Osteocyte (in vitro differentiated cells): ENCODE results near the gene DDX10. TPM values are rescaled to one million over a fixed set of nuclear protein-coding genes. Genes with fewer than 3 reads are reported as not detected.
A peak's percentile ranks its signal among the peaks of the same experiment; 100 is the strongest.

Source experiments
- DNase-seq: peaks from one replicate; pipeline ENCODE4 v3.0.0; 2021; ENCODE audit warnings: mixed read lengths; ENCODE audit not compliant: unreplicated experiment; ENCODE audit errors: extremely low spot score
- H3K27ac Mint-ChIP-seq: one replicate; pipeline ENCODE4 v1.8.0; 2021; ENCODE audit warnings: mild to moderate bottlenecking, mixed read lengths; ENCODE audit not compliant: unreplicated experiment
- H3K27me3 Mint-ChIP-seq: one replicate; pipeline ENCODE4 v1.8.0; 2021; ENCODE audit warnings: mixed read lengths; ENCODE audit not compliant: unreplicated experiment
- H3K36me3 Mint-ChIP-seq: one replicate; pipeline ENCODE4 v1.8.0; 2021; ENCODE audit warnings: mixed read lengths; ENCODE audit not compliant: unreplicated experiment
- H3K4me1 Mint-ChIP-seq: one replicate; pipeline ENCODE4 v1.8.0; 2021; ENCODE audit warnings: mixed read lengths; ENCODE audit not compliant: unreplicated experiment
- H3K4me3 Mint-ChIP-seq: one replicate; pipeline ENCODE4 v1.8.0; 2021; ENCODE audit warnings: mild to moderate bottlenecking, moderate library complexity, mixed read lengths; ENCODE audit not compliant: unreplicated experiment
- H3K9me3 Mint-ChIP-seq: one replicate; pipeline ENCODE4 v1.8.0; 2021; ENCODE audit warnings: mixed read lengths; ENCODE audit not compliant: unreplicated experiment
- CTCF ChIP-seq: fragments of 200-600 bp; sonication (generic); IDR thresholded peaks from 2 replicates; pipeline ENCODE4 v1.5.0; 2021; ENCODE audit warnings: antibody characterized with exemption, mild to moderate bottlenecking, moderate library complexity
- total RNA-seq: library from RNA; stranded (reverse); gene quantifications from 2 replicates; pipeline ENCODE4 v1.2.1, GENCODE V29; 2021

Gene DDX10
- total RNA-seq, 1 donor from 2014 or later = 34.6 TPM

- Mint-ChIP-seq H3K27ac (peak overlapping the region; percentile 78), H3K36me3 (peaks cover 34% of the 10 kb centered on the region), H3K4me3 (no peak overlapping the region), H3K4me1 (peaks cover 36% of the 10 kb centered on the region), H3K9me3 (no peaks in the 10 kb centered on the region), H3K27me3 (no peaks in the 10 kb centered on the region)
- TF ChIP-seq CTCF = no peak
- DNase-seq = no peak
Observed at GRCh38 chr11:108680271-108680670, 15.4 kb downstream of the DDX10 start.

- no peak for DNase-seq
- Mint-ChIP-seq H3K27me3 (no peaks in the 10 kb centered on the region), H3K4me1 (peaks cover 42% of the 10 kb centered on the region), H3K36me3 (peaks cover 29% of the 10 kb centered on the region), H3K4me3 (no peak overlapping the region), H3K27ac (peak overlapping the region; percentile 67), H3K9me3 (peaks cover 5% of the 10 kb centered on the region)
- TF ChIP-seq CTCF = no peak
Observed at GRCh38 chr11:108685419-108686130, 20.7 kb downstream of the DDX10 start.

- Mint-ChIP-seq H3K4me1 (peaks cover 43% of the 10 kb centered on the region), H3K27me3 (no peaks in the 10 kb centered on the region), H3K4me3 (no peak overlapping the region), H3K9me3 (no peaks in the 10 kb centered on the region), H3K27ac (peak overlapping the region; percentile 70), H3K36me3 (peaks cover 26% of the 10 kb centered on the region)
- DNase-seq = no peak
- TF ChIP-seq CTCF = no peak
Observed at GRCh38 chr11:108693852-108694251, 29.0 kb downstream of the DDX10 start.

- no peak overlapping the region for H3K4me3 Mint-ChIP-seq
- peaks cover 36% of the 10 kb centered on the region for H3K4me1 Mint-ChIP-seq
- peak overlapping the region; percentile 70 for H3K27ac Mint-ChIP-seq
- H3K36me3 Mint-ChIP-seq = peaks cover 26% of the 10 kb centered on the region
- no peak for DNase-seq
- TF ChIP-seq CTCF = no peak
- H3K27me3 Mint-ChIP-seq = no peaks in the 10 kb centered on the region
- H3K9me3 Mint-ChIP-seq = no peaks in the 10 kb centered on the region
Observed at GRCh38 chr11:108694846-108695245, 30.0 kb downstream of the DDX10 start.

- H3K27ac Mint-ChIP-seq = no peak overlapping the region
- H3K36me3 Mint-ChIP-seq = peaks cover 31% of the 10 kb centered on the region
- peaks cover 36% of the 10 kb centered on the region for H3K4me1 Mint-ChIP-seq
- peak; percentile 94 for TF ChIP-seq CTCF
- no peak overlapping the region for H3K4me3 Mint-ChIP-seq
- H3K9me3 Mint-ChIP-seq = no peaks in the 10 kb centered on the region
- H3K27me3 Mint-ChIP-seq = no peaks in the 10 kb centered on the region
- DNase-seq = no peak
Observed at GRCh38 chr11:108697872-108698473, 33.1 kb downstream of the DDX10 start.
